EL (cell line): ENCODE data around the gene SMARCB1.
"Not testable (repeated sequence)": the region's sequence is repeated elsewhere in the genome, so short reads cannot be mapped to it uniquely, and the experiment has no call there.

Experiments used
- DNase-seq: peaks from one replicate; pipeline ENCODE4 v3.0.0-alpha.2; 2016

Gene SMARCB1

GRCh38 chr22:23850136-23850611 is 63.4 kb downstream of the SMARCB1 start:
- no peak for DNase-seq

- peak; percentile 70 for DNase-seq
Measured at GRCh38 chr22:23856721-23857605, 70.2 kb downstream of the SMARCB1 start.

DNA sequence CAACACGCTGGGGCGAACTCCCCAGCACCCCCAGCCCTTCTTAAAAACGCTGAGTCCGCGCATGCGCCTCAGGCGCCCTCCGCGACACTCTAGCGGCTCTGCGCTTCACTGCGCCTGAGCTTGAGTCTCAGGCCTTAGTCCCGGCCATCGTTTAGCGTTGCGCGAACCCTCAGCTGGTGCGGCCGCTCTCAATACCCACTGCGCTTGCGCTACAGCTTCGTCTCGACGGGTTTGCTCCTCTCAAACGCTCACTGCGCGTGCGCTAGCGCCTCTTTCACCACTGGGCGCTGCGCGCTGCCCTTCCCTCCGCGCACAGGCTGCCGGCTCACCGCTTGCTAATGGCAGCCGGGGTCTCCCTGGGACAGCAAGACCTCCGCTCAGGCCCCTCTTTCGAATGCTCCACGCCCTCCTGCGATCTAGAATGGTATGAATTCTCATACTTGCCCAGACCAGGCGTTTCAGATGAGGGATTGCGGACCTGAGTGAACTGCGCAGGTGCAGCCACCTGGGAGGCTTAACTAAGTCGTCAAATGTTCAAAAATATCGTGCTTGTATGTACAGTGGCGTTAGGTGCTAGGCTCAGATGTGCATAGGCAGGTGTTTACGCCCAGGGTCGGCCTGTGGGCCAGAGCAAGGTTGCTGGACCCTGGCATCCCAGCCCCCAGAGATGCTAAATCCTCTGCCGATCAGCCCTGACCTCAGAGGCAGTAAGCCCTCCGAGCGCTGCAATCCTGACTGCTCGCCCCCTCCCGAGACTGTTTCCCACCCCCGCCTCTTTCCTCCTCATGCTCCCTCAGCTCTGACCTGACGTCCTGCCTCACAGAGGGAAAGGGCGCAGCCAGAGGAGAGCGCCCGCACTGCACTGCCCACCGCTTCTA is 71.1 kb downstream of the SMARCB1 start, which contains the start of gene SLC2A11:
Gene SLC2A11, plus strand, starts transcription at position 270 of the 878 bp plus-strand sequence. Its CDS starts 125 bp downstream, at position 395.
- peak; percentile 98 for DNase-seq

DNA sequence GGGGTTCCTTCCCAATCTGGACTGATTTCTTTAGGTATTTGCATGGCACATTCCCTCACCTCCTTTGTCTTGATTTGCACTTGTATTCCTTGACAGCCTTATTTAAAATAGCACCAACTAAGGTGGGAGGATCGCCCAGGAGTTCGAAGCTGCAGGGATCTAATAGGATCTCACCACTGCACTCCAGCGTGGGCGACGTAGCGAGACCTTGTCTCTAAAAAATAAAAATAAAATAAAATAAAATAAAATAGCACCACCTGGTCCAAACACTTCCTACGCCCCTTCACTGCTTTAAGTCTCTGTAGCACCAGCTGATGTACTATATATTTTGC is 71.7 kb downstream of the SMARCB1 start:
- DNase-seq, result no peak

DNA sequence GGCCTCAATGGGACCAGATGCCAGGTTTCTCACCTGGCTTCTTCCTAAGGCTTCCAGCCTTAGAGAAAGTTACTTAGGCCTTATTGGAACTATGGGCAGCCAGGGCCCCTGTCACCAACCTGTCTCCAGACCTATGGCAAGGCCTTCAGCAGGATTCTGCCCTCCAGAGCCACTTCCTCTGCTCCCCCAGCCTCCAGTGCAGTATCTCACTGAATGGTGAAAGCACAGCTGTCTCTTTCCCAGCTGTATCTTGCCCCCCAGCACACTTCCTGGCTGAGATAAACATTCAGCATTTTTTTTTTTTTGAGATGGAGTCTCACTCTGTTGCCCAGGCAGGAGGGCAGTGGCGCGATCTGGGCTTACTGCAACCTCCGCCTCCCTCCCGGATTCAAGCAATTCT is 72.4 kb downstream of the SMARCB1 start:
- DNase-seq, result no peak

DNA sequence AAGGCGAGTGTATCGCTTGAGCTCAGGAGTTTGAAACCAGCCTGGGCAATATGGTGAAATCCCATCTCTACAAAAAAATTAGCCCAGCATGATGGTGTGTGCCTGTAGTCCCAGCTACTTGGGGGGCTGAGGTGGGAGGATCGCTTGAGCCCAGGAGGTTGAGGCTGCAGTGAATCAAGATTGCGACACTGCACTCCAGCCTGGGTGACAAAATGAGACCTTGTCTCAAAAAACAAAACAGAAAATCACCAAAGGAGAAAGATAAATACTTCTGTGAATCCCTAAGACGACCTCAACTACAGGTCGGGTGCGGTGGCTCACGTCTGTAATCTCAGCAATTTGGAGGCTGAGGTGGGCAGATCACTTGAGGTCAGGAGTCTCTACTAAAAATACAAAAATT is 73.4 kb downstream of the SMARCB1 start:
- not testable (repeated sequence) for DNase-seq

- DNase-seq, result peak; percentile 53
Measured at GRCh38 chr22:23862103-23862502, 75.3 kb downstream of the SMARCB1 start.

- not testable (repeated sequence) for DNase-seq
Measured at GRCh38 chr22:23864499-23865154, 77.9 kb downstream of the SMARCB1 start.

DNA sequence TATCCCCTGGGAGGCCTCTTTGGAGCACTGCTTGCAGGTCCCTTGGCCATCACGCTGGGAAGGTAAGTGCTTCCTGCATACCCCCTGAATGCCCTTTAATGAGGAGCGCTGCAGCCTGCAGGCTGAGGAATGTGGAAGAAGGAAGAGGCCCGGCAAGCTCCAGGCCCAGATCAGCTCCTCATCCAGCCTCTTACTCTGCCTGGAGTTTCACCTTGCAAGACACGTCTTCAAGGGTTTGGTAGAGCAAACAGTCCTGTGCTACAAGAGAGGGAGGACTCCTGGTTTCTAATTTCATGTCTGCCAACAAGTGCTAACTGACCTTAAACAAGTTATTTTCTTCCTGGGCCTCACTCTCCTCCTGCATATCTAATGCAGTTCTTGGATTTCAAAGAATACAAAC is 81.8 kb downstream of the SMARCB1 start:
- DNase-seq, result no peak

DNA sequence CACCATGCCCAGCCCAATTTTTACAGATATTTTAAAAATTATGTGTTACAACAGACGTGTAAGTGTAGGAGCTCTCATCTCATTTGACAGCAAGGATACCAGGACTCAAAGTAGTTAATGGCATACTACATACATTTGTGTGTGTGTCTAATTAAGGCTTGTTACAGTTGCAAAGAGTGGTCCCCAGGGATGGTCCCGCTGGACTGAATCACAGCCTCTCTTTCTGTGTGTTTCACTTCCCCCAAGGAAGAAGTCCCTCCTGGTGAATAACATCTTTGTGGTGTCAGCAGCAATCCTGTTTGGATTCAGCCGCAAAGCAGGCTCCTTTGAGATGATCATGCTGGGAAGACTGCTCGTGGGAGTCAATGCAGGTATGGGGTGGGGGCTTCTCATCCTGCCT is 88.1 kb downstream of the SMARCB1 start:
- no peak for DNase-seq

DNA sequence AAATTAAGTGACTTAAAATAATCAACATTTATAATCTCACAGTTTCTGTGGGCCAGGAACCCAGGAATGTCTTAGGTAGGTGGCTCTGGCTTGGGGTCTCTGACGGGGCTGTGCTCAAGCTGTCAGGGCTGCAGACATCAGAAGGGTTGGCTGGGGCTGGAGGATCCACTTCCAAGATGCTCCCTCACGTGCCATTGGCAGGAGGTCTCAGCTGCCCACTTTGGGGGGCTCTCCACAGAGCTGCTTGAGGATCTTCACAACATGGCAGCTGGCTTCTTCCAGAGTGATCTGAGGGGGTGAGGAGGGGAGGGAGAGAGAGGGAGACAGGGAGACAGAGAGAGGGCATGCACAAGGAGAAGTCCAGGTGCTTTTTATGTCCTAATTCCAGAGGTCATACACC is 89.0 kb downstream of the SMARCB1 start:
- DNase-seq, result no peak

- no peak for DNase-seq
Measured at GRCh38 chr22:23877566-23877965, 90.8 kb downstream of the SMARCB1 start.

DNA sequence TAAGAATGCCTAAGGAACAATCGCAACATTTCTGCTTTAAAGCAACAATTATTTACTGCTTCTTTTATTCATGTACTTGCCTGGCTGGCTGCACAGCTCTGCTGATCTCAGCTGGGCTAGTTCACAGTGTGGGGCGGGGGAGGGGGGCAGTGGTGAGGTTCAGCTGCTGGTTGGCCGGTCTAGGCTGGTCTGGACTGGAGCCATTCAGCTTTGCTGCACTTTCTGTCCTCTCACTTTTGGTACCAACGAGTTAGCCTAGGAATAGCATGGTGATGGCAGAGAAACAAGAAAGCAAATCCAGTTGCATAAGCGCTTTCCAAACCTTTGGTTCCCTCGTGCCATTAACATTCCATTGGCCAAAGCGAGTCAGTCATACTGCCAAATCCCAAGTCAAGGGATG is 91.5 kb downstream of the SMARCB1 start:
- DNase-seq, result no peak

DNA sequence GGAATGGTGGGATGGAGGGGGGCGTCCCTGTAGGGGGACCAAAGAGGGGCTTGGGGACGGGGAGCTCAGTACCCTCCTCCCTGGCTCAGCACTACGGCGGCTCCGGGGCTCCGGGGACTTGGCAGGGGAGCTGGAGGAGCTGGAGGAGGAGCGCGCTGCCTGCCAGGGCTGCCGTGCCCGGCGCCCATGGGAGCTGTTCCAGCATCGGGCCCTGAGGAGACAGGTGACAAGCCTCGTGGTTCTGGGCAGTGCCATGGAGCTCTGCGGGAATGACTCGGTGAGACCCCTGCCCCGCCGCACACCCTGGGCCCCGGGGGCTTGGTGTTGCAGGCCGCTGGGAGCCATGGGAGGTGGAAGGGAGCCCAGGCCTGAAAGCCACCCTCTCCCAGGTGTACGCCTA is 95.6 kb downstream of the SMARCB1 start:
- DNase-seq, result no peak

GRCh38 chr22:23883658-23884057 is 96.9 kb downstream of the SMARCB1 start:
- no peak for DNase-seq

- DNase-seq, result no peak
Measured at GRCh38 chr22:23884140-23884539, 97.4 kb downstream of the SMARCB1 start.
